DND-41 (cell line): ENCODE data around the gene KPNA3.

Experiments used
- ATAC-seq: fragments of 200-7000 bp; cut with Tn5 transposase; 3 replicates; pipeline ENCODE4 v1.9.1; 2021; ENCODE audit warnings: low read depth; ENCODE audit not compliant: insufficient read depth
- DNase-seq: peaks from one replicate; pipeline ENCODE4 v3.0.0-alpha.2; 2020
- H2AFZ ChIP-seq: 2 replicates; pipeline ENCODE4 v1.6.0; 2012; ENCODE audit warnings: low read depth, low read length
- H3K27ac ChIP-seq: 2 replicates; pipeline ENCODE4 v1.5.1; 2012; ENCODE audit warnings: low read length, inconsistent platforms
- H3K27me3 ChIP-seq: fragments of 200-600 bp; sonication (generic); 2 replicates; pipeline ENCODE4 v1.6.0; 2012; ENCODE audit warnings: low read length, mild to moderate bottlenecking, inconsistent platforms; ENCODE audit not compliant: insufficient read depth, poor library complexity
- H3K36me3 ChIP-seq: 2 replicates; pipeline ENCODE4 v1.5.1; 2012; ENCODE audit warnings: low read length, inconsistent platforms; ENCODE audit not compliant: insufficient read depth
- H3K4me1 ChIP-seq: 2 replicates; pipeline ENCODE4 v1.5.1; 2012; ENCODE audit warnings: mild to moderate bottlenecking, low read length; ENCODE audit not compliant: insufficient read depth
- H3K4me2 ChIP-seq: 2 replicates; pipeline ENCODE4 v1.6.0; 2012; ENCODE audit warnings: mild to moderate bottlenecking, moderate library complexity, low read length, inconsistent platforms; ENCODE audit not compliant: insufficient read depth
- H3K4me3 ChIP-seq, 2 experiments: fragments of 200-600 bp in 1 of 2; shearing (Covaris generic) in 1 of 2; 2 replicates each; pipeline ENCODE4 v1.5.1; 2012 to 2016; ENCODE audit warnings: inconsistent platforms in 2 of 2, low read length in 2 of 2, mild to moderate bottlenecking in 2 of 2, low read depth in 1 of 2, moderate library complexity in 1 of 2
- H3K79me2 ChIP-seq: 2 replicates; pipeline ENCODE4 v1.6.0; 2012; ENCODE audit warnings: low read length, inconsistent platforms; ENCODE audit not compliant: insufficient read depth
- H3K9ac ChIP-seq: 2 replicates; pipeline ENCODE4 v1.6.0; 2012; ENCODE audit warnings: low read depth, mild to moderate bottlenecking, inconsistent platforms, low read length, moderate library complexity
- H3K9me3 ChIP-seq: 2 replicates; pipeline ENCODE4 v1.5.1; 2012; ENCODE audit warnings: low read length, moderate library complexity, mild to moderate bottlenecking, inconsistent platforms; ENCODE audit not compliant: insufficient read depth, severe bottlenecking
- H4K20me1 ChIP-seq: 2 replicates; pipeline ENCODE4 v1.6.0; 2012; ENCODE audit warnings: low read length; ENCODE audit not compliant: insufficient read depth
- EZH2 ChIP-seq: IDR thresholded peaks from 3 replicates; pipeline ENCODE4 v1.6.1; 2012; ENCODE audit warnings: borderline replicate concordance, low read depth, mild to moderate bottlenecking, moderate library complexity, low read length, inconsistent platforms; ENCODE audit not compliant: severe bottlenecking
- TF ChIP-seq, protein P1 (sequence below): IDR thresholded peaks from 2 replicates; pipeline ENCODE4 v1.5.1; 2012; ENCODE audit warnings: borderline replicate concordance, low read length, moderate library complexity, mild to moderate bottlenecking; ENCODE audit not compliant: poor library complexity, severe bottlenecking; ENCODE audit errors: extremely low read depth

Gene KPNA3

DNA sequence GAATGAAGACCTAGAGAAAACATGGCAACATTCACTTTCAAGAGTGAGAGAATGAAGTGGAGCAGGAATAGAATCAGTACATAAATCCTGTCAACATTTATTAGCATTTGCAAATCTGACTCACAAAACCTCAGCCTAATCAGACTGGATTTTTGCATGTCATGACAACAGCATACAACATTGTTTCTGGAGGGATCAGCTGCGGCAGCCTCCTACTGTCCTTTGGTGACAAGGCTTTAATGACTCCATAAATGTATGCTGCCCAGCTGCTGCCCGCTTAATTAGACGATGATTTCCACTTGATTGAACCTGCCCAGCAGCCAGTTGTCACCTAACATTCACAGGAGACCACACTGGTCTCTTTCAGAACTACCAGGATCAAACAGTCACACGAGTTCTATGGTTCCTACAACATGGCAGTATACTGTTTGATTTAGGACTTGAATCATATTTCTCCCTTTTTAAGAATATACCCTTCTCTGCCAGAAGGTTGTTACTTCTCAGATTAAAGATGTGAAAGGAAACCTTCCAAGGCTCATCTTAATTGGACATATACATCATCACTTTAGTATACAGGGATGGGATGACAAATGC is 110.5 kb downstream of the KPNA3 start:
- no peak overlapping the region for H3K27ac ChIP-seq
- no peak for DNase-seq
- peaks cover 26% of the 10 kb centered on the region; the same call in 1 of the 2 replicates for H3K36me3 ChIP-seq

DNA sequence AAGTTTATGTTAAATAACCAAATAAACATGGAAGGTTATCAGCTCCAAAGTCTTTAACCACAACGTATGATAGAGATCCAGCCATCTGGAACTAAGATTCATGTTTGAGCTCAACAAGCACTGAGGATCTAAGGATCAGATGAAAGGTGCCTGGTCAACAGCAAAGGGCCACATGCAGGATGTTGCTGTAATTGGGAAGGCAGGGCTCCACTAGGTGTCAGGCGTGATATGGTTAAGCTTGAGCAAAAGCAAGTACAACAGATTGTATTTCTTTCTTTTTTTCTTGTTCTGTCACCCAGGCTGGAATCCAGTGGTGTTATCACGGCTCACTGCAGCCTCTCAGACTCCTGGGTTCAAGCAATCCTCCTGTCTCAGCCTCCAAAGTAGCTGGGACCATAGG is 113.2 kb downstream of the KPNA3 start:
- Histone ChIP-seq H3K4me2 (no peak overlapping the region), H3K27ac (no peak overlapping the region), H3K9me3 (no peaks in the 10 kb centered on the region), H2AFZ (no peak overlapping the region), H3K79me2 (peaks cover 83% of the 10 kb centered on the region), H3K27me3 (no peaks in the 10 kb centered on the region), H3K4me3 (no peak overlapping the region), H3K4me1 (no peaks in the 10 kb centered on the region), H3K36me3 (peaks cover 24% of the 10 kb centered on the region; the same call in 1 of the 2 replicates), H3K9ac (no peak overlapping the region), H4K20me1 (peaks cover 20% of the 10 kb centered on the region; the same call in 1 of the 2 replicates)
- peak; percentile 22 for DNase-seq
- peak; percentile 65 for ATAC-seq
- TF ChIP-seq, protein P1, sequence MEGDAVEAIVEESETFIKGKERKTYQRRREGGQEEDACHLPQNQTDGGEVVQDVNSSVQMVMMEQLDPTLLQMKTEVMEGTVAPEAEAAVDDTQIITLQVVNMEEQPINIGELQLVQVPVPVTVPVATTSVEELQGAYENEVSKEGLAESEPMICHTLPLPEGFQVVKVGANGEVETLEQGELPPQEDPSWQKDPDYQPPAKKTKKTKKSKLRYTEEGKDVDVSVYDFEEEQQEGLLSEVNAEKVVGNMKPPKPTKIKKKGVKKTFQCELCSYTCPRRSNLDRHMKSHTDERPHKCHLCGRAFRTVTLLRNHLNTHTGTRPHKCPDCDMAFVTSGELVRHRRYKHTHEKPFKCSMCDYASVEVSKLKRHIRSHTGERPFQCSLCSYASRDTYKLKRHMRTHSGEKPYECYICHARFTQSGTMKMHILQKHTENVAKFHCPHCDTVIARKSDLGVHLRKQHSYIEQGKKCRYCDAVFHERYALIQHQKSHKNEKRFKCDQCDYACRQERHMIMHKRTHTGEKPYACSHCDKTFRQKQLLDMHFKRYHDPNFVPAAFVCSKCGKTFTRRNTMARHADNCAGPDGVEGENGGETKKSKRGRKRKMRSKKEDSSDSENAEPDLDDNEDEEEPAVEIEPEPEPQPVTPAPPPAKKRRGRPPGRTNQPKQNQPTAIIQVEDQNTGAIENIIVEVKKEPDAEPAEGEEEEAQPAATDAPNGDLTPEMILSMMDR = peak; percentile 51
- no peak for TF ChIP-seq EZH2

More for the DNA sequence above, 110.5 kb downstream of the KPNA3 start:
- Histone ChIP-seq H3K4me1 (no peaks in the 10 kb centered on the region), H3K9ac (no peak overlapping the region), H3K79me2 (peaks cover 85% of the 10 kb centered on the region), H3K9me3 (no peaks in the 10 kb centered on the region), H3K27me3 (no peaks in the 10 kb centered on the region), H3K4me3 (no peak overlapping the region), H4K20me1 (peaks cover 20% of the 10 kb centered on the region; the same call in 1 of the 2 replicates), H3K4me2 (no peak overlapping the region), H2AFZ (no peak overlapping the region)
- TF ChIP-seq, protein P1 = no peak
- no peak for TF ChIP-seq EZH2
- ATAC-seq = no peak

DNA sequence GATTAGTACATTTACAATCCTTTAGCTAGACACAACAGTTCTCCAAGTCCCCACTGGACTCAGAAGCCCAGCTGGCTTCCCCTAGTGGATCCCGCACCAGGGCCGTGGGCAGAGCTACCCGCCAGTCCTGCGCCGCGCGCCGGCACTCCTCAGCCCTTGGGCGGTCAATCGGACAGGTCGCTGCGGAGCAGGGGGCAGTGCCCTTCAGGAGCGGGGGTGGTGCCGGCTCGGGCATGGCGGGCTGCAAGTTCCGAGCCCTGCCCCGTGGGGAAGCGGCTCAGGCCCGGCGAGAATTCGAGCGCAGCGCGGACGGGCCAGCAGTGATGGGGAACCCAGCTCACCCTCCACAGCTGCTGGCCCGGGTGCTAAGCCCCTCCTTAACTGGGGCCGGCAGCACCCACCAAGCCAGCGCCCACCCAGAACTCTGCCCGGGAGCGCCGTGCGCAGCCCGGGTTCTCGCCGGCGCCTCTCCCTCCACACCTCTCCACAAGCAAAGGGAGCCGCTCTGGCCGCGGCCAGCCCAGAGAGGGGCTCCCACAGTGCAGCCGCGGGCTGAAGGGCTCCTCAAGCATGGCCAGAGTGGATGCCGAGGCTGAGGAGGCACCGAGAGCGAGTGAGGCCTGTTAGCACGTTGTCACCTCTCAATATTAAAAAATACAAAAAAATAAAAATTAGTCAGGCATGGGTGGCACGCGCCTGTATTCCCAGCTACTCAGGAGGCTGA is 114.1 kb downstream of the KPNA3 start:
- H3K9ac ChIP-seq = no peak overlapping the region
- no peak overlapping the region for H3K4me2 ChIP-seq
- no peak overlapping the region for H2AFZ ChIP-seq
- no peak for ATAC-seq
- no peaks in the 10 kb centered on the region for H3K9me3 ChIP-seq
- TF ChIP-seq EZH2 = no peak
- TF ChIP-seq, protein P1 = no peak
- H3K4me1 ChIP-seq = no peaks in the 10 kb centered on the region
- H3K36me3 ChIP-seq = peaks cover 24% of the 10 kb centered on the region; the same call in 1 of the 2 replicates
- peaks cover 20% of the 10 kb centered on the region; the same call in 1 of the 2 replicates for H4K20me1 ChIP-seq
- no peak for DNase-seq
- no peak overlapping the region for H3K27ac ChIP-seq
- peaks cover 74% of the 10 kb centered on the region for H3K79me2 ChIP-seq
- no peaks in the 10 kb centered on the region for H3K27me3 ChIP-seq
- H3K4me3 ChIP-seq = no peak overlapping the region
